ENCODE data around the gene OBI1.

- no peak for TF ChIP-seq CTCF (IDR thresholded peaks at IDR 0.05; ENCODE audit: low read length)
- TF ChIP-seq EZH2 (IDR thresholded peaks at IDR 0.05; ENCODE audit: borderline replicate concordance, low read length), result no peak
Observed at GRCh38 chr13:78700121-78700910, 41.4 kb upstream of the OBI1 start.
